Medulla oblongata (tissue), 1 donor: Measurements from ENCODE around the gene KRTAP19-4.
"Not testable (repeated sequence)": the region's sequence is repeated elsewhere in the genome, so short reads cannot be mapped to it uniquely, and the experiment has no call there.

Experiments used
- DNase-seq: peaks from one replicate; pipeline ENCODE4 v3.0.0-alpha.2; 2015; ENCODE audit errors: extremely low spot score

The KRTAP19-4 gene

DNA sequence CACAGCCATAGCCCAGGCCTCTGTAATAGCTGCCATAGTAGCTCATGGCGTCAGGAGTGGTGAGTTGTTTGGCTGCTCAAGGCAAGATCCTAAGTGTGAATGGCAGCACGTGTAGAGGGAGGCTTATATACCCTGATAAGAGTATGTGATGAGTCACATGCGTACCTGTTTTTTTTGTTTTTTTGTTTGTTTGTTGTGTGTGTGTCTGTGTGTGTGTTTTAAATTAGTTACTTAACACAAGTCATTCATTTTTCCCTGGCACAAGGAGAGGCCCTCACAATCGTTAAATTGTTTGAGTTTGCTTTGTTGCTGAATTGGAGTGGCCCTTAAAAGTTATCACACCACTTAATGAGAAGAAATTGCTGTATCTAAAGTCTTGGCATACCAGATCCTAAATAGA lies at the start of gene KRTAP19-4:
KRTAP19-4 (minus strand) TSS at position 101 of the 400 bp plus-strand sequence; CDS start at position 46, 55 bp downstream.
- DNase-seq, result no peak

DNA sequence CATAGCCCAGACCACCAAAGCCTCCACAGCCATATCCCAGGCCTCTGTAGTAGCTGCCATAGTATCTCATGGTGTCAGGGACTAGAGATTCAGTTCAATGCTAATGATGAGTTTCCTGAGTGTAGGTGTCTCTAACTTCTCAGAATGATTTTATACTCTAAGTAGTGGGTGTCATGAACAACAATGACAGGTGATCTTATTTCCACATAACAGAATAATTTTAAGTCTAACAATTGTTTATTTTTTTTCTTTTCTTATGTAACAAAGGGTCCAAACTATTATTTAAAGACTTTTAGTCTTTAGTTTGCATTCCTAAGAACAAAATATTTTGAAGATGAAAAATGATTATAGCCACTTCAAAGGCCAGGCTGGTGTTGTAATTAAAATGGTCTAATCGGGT lies 44.8 kb upstream of the KRTAP19-4 start, which contains the start of gene KRTAP19-6:
KRTAP19-6 (minus strand) TSS at position 101 of the 400 bp plus-strand sequence; CDS start at position 70, 31 bp downstream.
- DNase-seq, result no peak

DNA sequence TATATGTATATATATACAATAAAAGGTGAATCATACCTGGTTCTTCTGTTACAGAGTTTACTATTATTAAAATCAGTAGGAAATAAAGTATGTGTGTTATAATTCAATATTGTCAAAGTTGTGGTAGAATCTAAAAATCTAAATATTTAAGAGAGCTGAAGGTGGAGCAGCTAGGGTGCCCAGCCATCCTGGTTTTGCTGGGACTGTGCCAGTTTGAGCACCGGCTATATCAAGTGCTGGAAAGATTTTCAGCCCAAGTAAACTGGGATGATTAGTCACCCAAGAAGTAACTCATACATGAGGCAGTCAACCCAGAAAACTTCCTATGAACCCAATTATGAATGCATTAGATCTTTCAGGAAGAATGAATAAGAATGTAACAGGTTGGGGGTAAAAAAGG lies 21.9 kb upstream of the KRTAP19-4 start:
- no peak for DNase-seq

DNA sequence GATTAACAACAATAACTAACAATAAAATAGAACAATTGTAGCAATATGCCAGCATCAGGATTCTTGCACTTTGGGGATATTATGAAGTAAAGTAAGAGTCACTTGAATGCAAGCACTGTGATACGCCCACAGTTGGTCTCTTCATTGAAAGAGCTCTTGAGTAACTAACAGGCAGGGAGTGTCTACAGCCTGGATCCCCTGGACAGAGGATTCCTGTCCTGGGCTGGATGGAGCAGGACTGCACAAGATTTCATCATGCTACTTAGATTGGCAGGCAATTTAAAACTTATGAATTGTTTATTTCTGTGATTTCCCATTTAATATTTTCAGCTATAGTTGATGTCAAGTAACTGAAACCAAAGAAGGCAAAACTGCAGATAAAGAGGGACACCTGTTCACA lies 18.7 kb upstream of the KRTAP19-4 start:
- DNase-seq, result no peak

DNA sequence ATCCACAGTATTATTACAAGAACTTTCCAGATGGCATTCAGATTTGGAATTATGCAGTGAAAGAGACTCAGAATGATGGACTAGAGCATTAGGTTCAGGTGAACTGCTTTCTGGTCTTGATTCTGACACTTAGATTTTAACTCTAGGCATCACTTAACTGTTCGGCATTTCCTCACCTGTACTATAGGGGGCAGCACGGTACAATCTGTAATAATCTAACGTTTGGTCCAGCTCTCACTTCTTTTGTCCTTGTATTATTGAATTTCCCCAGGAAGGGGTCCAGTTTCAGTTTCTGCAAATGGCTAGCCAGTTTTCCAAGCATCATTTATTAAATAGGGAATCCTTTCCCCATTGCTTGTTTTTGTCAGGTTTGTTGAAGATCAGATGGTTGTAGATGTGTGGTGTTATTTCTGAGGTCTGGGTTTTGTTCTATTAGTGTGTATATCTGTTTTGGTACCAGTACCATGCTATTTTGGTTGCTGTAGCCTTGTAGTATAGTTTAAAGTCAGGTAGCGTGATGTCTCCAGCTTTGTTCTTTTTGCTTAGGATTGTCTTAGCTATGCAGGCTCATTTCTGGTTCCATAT lies 8.7 kb upstream of the KRTAP19-4 start:
- not testable (repeated sequence) for DNase-seq

- no peak for DNase-seq
Observed at GRCh38 chr21:30502041-30502440, 5.1 kb upstream of the KRTAP19-4 start, which contains the start of gene KRTAP19-5. TSS of gene KRTAP19-5 (minus strand) at chr21:30502141. CDS start at chr21:30502090, 51 bp downstream.

DNA sequence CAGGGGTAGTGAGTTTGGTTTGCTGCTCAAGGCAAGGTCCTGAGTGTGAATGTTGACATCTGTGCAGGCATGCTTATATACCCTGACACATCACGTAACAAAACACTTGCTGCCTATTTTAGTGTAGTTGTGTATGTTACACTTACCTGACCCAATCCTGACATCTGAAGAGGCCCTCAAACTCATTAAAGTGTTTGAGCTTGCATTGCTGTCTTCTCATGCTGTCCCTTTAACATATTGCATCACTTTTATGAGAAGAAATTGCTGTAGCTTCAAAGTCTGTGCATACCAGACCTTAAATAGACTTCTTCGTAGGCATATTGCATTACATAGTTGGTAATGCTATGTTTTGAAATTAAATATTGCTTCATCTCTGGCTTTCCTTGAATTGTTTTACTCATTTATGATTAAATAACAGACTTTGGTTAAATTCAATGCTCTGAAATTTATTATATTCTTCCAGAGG lies 5.0 kb downstream of the KRTAP19-4 start, which contains the start of gene KRTAP19-3:
KRTAP19-3 (minus strand) TSS at position 51 of the 466 bp plus-strand sequence. CDS start 56 bp downstream, outside the sequence.
- no peak for DNase-seq

DNA sequence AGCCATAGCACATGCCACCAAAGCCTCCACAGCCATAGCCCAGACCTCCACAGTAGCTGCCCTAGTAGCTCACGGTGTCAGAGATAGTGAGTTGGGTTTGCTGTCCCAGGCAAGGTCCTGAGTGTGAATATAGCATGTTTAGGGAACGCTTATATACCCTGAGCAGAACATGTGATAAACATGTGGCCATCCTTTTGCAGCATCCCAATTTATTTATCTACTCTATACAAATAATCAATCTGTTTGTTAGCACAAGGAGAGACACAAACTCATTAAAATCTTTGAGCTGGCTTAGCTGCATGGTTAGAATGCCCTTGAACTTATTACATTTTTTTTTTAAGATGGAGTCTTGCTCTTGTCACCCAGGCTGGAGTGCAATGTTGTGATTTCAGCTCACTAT lies 9.6 kb downstream of the KRTAP19-4 start, which contains the start of gene KRTAP19-2:
KRTAP19-2 (minus strand) TSS at position 101 of the 400 bp plus-strand sequence; CDS start at position 13, 88 bp downstream.
- DNase-seq, result no peak

GRCh38 chr21:30486180-30486579 lies 10.8 kb downstream of the KRTAP19-4 start:
- no peak for DNase-seq

DNA sequence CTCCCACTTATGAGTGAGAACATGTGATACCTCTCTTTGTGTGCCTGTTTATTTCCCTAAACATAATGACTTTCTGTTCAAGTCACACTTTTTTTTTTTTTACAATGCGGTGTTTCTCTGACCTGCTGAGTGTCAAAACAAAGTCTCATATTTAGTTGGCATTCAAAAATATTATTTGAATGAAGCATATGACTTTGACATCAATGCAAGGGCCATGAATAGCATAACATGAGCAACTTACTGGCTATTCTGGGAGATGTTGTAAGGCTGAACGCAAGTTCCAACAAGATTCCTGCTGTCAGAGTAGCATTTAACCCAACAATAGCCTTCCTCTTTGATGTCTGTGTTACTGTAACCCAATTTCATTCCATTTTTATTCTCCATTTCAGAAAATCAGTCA lies 14.8 kb downstream of the KRTAP19-4 start:
- no peak for DNase-seq

GRCh38 chr21:30480145-30480544 lies 16.8 kb downstream of the KRTAP19-4 start, which contains the start of gene KRTAP19-1:
TSS of gene KRTAP19-1 (minus strand) at chr21:30480367. CDS start at chr21:30480317, 50 bp downstream.
- DNase-seq, result no peak

DNA sequence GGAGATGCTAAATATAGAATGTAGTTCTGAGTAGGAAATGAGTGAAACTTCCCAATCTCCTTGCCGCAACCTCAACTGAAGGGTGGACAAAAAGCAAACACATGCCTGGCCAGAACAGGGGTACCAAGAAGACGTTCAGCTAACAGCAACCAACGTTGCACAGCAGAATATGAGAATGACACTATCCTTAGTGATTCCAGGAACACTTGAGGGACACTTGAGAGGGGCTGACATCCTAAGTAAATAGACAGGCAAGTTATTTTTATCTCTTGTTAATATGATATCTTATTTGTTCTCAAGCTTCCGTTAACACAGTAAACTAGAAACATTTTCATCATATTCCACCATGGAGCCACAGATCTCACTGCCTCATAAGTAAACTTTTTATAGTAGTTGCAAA lies 17.7 kb downstream of the KRTAP19-4 start:
- no peak for DNase-seq

GRCh38 chr21:30478004-30478403 lies 19.0 kb downstream of the KRTAP19-4 start:
- no peak for DNase-seq

GRCh38 chr21:30468900-30469714 lies 27.9 kb downstream of the KRTAP19-4 start:
- no peak for DNase-seq

DNA sequence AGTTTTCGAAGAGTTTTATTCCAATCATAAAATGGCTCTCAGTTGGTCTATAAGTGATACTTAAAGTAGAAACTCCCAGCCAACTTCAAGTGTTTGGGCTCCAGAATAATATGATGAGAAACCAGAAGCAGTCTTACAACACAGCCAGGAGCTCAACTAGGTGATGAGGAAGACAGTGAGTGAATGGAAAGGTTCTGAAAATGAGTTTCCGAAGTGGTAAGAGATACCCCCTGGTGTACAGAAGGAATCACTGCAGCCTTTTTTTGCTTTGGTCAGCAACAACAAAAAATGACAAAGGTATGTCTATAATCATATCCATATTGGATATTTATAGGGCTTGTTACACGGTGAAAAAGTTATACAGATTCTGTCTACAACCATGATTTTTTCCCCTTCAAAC lies 33.3 kb downstream of the KRTAP19-4 start:
- DNase-seq, result no peak

- no peak for DNase-seq
Observed at GRCh38 chr21:30448514-30448913, 48.5 kb downstream of the KRTAP19-4 start.

- DNase-seq, result no peak
Observed at GRCh38 chr21:30447056-30447455, 49.9 kb downstream of the KRTAP19-4 start.
